NCI-H2227 (cell line): Measurements from ENCODE around the gene CDC45.

Experiments used
- DNase-seq: peaks from one replicate; lab custom pipeline; 2025; ENCODE audit not compliant: unreplicated experiment; lab: John Stamatoyannopoulos, UW

Gene CDC45

GRCh38 chr22:19510919-19511341 is 31.2 kb downstream of the CDC45 start:
- DNase-seq, result no peak

DNA sequence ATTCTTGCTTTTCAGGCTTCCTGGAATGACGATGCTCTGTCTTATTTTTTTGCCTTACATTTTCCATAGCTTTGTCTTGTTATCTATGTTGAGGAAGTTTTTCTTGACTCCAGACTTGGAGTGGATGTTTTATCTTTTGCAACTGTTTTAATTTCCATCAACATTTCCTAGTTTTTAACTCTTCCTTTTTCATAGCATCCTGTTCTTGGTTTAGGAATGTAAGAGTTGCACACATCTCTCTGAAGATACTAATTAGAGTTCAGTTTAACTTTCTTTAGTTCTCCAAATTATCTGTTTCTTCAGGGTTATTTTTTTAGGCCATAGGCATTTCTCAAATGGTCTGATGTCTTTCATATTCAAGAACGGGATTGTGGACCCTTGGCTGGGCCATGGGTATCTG is 34.1 kb downstream of the CDC45 start:
- no peak for DNase-seq

GRCh38 chr22:19514831-19515565 is 35.3 kb downstream of the CDC45 start:
- DNase-seq, result no peak

DNA sequence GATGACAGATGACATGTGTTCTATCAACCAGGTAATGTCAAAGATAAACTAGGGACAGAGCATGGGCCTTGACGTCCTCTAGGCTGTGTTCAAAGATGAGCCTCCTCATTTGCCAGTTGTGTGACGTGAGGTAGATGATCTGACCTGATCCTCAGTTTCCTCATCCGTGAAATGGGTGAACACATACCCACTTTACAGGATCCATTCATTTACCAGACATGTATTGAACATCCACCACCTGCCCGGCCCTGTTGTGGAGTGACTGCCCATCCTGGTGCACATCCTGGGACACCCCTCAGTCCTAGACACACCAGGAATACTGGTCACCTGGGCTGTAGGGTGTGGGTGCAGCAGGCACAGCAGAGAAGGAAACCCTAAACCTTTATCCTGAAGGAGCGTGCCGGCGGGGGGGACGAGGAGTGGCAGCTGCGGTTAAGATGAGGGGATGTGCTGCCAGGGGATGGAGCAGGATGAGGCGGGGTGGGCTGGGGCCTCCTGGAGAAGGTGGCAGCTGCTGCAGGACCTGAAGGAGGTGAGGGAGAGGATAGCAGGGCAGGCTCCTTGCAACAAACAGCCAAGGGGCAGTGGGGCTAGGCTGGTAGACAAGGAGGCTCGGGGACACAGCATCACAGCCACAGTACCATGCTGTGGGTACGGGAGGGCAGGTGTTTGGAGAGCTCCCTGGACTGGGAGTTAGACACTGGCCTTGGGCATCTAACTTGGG is 36.1 kb downstream of the CDC45 start:
- DNase-seq, result no peak

GRCh38 chr22:19516378-19517170 is 36.9 kb downstream of the CDC45 start:
- DNase-seq, result no peak

DNA sequence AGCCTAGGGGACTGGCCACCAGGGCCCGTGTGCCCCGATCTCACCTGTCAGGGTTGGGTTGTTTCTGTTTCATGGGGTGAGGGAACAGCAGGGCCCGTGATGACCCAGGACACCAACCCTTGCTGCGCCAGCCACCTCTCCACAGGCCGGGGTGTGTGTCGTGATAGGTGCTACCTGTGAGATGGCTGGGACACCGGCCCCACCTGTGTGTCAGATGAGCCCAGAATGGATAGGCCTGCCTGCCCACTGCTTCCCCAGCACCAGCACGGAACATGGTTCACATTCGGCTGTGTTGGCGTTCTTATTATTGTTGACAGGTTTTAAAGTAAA is 37.4 kb downstream of the CDC45 start:
- DNase-seq, result no peak

GRCh38 chr22:19517919-19518611 is 38.3 kb downstream of the CDC45 start:
- DNase-seq, result no peak

DNA sequence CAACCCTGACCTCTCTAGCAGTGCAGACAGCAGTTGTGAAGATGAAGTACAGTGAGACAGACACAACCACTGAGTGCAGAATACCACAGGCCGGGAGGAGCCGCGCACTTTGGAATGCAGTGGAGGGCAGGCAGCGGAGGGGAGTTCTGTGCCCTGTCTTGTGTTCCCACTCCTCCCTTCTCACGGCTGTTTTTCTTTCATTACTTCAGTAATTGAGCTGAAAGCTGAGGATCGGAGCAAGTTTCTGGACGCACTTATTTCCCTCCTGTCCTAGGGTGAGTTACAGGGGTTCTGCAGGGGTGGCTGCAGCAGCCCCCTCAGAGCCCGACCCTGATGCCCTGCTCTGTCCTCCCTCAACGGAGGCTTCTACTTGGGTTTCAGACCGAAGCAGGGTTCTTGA is 38.9 kb downstream of the CDC45 start:
- no peak for DNase-seq

DNA sequence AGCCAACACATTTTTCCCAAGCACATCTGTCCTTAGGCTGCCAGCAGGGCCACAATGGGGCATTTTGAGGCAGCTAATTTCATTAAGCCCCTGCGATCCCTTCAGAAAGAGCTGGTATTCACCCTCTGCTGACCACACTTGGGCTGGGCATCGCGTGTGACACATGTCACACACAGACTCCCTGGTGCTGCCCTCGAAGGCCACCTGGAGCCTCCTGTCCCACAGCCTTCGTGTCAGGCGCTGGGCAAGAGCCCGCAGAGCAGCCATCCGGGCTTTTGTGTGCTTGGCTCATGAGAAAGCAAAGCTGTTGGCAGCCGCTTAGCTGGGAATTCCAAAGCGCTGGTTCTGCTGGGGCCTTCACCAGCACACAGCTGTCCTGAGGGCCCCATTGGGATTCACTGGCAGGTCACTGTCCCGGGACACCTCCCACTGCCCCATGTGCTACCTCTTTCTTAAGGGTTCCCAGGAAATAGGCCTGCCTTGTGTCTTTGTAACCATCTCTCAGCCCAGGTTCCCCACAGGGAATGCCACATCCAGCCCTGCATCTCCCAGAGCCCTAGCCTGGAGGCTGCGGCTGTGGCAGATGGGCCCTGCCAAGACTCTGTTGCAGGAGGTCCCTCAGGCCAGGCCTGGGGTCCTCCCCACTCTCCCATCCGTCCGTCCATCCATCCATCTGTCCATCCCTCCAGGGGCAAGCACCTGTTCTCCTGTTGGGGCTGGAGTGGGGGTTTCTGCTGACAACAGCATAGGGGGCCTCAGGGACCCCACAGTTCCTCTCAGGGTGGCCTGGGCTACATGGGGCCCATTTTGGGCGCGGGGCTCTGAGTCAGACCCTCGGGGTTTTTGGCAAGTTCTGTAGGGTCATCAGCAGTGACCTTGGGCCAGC is 39.6 kb downstream of the CDC45 start:
- no peak for DNase-seq

- no peak for DNase-seq
Measured at GRCh38 chr22:19520007-19520406, 40.3 kb downstream of the CDC45 start.

DNA sequence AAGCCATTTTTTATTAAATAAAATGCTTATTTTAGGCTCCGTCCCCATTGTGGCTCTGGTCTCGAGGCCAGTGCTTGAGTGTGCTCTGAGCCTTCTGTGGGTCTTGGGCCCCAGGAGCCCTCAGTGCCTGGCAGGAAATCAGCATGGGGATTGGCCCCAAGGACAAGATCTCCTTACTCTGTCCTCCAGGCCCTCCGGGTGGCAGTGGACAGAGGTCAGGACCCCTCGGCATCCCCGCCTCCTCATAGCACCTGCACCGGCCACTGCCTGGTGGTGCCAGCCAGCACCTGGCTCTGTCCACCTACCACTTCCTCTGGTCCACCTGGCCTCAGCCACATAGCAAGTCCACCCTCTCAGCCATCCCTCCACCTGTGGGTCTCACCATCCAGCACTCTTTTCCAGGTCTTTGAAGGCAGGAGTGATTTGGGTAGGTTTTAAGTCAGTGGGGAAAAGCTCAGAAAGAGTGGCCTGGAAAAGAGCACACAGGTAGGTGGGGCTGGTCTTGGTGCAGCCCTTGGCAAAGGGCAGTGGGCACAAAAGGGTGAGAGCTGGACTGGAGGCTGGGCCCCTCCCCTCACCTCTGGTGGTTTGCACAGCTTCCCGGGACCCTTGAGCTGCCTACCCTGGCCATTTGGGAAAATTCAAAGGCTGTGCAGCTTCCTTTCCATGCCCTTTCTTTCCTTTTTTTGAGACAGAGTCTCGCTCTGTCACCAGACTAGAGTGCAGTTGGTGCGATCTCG is 41.0 kb downstream of the CDC45 start:
- no peak for DNase-seq

DNA sequence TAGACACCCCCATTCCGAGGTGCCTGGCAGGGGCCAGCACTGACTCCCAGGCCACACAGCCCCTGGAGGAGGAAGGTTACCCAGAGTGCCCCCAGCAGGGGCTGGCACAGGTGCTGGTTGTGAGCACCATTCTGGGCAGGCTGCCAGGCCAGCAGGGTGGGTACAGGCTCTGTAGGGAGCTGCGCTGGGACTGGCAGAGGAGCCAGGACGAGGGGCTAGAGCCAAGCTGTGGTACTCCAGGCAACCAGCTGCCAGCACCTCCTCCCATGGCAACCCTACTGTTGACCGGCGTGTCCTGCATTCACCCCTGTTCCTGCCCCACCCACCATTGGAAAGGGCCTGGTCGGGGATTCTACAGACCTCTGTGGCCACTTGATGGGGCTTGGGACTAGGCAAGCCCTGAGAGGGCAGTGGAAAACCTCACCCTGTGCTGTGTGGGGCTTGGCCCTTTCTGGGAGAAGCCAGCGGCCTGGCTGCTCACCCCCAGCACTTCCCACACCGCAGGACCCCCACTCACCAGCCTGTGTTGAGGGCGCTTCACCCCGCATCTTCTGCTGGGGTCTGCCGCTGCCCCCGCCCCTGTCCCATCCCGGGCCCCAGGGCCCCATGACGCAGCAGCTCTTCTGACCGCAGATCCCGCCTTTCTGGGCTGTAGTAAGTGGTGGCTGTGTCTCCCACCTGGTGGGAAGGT is 42.6 kb downstream of the CDC45 start:
- DNase-seq, result peak; percentile 18

GRCh38 chr22:19522881-19523239 is 43.1 kb downstream of the CDC45 start:
- DNase-seq, result peak; percentile 14

GRCh38 chr22:19523240-19524169 is 43.8 kb downstream of the CDC45 start:
- peak; percentile 52 for DNase-seq

GRCh38 chr22:19524170-19525115 is 44.7 kb downstream of the CDC45 start, which contains the start of gene CLDN5:
Gene CLDN5, minus strand, starts transcription at chr22:19524410. Its CDS starts 155 bp downstream, at chr22:19524255.
- DNase-seq, result peak; percentile 79

GRCh38 chr22:19525116-19525660 is 45.5 kb downstream of the CDC45 start:
- no peak for DNase-seq

DNA sequence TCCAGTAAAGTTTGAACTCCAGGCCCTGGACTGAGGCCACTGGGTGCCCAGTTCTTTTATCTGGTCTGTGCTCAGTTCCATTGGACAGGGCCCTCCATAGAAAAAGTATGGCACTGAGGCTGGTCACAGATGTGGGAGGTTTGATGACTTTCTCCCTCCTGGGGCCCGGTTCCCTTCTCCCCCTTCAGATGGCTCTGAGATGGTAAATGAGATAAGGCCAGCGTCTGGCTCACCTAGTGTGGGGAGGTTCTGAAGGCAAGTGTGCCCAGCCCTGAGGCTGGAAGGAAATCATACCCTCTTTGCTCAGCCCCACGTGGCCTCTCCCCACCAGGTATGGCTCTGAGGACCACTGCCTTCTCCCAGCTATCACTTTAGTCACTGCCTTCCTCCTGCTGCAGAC is 45.9 kb downstream of the CDC45 start:
- DNase-seq, result no peak
